ENCODE measurements around the gene TRAF3IP1.
"Not testable (repeated sequence)": the region's sequence is repeated elsewhere in the genome, so short reads cannot be mapped to it uniquely, and the experiment has no call there.

The TRAF3IP1 gene

DNA sequence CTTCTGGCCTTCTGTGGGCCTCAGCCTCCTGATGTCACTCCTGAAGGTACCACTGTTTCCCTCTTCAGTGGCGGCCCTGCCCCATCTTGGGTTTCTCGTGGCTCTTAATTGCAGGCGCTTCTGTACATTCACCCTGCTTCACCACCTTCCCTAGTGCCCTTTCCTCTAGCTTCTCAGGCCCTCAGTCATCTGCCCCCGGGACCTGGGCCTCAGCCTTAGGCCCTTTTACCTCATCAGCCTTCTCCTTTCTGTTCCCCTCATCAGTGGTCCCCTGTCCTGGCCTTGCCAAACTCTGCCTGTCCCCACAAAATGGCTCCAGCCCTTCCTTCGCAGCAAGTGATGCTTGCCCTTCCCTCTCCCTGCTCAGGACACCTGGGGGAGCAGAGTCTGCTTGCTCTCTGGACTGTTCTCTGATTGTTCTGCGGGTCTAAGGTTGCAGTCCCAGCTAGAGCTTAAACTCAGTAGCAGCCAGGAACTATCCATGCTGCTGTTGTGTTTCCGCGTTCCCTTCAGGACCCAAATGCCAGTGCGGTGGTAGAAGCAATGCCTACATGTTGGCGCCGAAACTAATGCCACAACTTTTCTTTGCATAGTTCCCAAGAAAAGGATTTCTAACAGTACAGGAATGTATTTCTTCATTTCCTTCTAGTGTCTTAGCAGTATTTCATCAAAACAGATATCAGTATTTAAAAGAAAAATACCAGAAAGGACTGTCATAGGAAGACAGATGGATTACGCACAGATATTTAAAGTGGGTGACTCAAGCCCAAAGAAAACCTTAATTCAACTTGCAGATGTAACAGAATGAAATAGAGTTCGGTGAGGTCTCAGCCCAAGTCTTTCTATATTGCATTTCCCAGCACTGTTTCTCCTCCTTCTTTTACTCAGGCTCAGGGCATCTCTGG, 113.9 kb downstream of the TRAF3IP1 start:
- no peak for DNase-seq

GRCh38 chr2:238434846-238435751, 114.8 kb downstream of the TRAF3IP1 start:
- no peak for DNase-seq

- DNase-seq: no peak
Observed at GRCh38 chr2:238435752-238436096, 115.4 kb downstream of the TRAF3IP1 start.

DNA sequence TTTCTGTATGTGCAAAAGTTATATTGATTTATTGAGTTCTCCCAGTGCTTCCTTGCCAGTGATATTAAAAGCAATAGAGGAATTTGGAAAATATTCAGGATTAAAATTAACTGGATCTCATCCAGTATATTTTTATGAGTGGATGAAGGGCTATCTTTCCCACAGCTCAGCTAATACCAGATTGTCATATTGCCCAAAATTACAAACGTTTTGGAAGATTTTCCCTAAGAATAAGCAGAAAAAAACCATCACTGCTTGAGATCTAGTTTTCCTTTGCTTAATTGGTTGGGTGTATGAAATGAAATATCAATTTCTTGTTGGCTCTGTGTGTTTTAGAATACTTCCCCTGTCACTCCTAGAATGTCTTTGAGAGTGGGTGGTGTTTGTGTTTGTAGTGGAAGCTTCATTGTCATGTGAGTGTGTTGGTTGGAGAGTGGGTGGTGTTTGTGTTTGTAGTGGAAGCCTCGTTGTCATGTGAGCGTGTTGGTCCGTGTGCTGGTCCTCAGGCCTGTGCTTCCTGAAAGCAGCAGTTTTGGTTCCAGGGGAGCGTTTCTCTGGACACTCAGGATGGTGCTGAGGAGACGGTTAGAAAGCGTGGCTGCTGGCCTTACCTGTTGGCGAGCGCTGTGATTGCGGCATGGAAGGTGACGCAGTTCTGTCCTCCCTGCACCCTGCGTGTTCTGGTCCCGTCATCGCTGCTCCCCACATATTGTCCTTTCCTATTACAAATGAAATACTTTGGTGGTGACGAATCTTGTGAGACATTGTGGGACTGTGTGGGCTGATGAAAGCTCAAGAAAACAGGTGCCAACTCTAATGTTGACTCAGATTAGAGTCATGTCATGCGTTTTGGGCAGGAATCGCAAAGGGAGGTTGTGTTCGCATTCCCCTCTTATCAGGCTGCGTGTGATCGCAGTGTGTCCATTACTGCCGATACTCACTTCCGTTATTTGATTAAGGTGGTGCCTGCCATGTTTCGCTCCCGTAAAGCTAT, 118.8 kb downstream of the TRAF3IP1 start:
- no peak for DNase-seq

- DNase-seq: no peak
Observed at GRCh38 chr2:238439917-238440316, 119.6 kb downstream of the TRAF3IP1 start.

DNA sequence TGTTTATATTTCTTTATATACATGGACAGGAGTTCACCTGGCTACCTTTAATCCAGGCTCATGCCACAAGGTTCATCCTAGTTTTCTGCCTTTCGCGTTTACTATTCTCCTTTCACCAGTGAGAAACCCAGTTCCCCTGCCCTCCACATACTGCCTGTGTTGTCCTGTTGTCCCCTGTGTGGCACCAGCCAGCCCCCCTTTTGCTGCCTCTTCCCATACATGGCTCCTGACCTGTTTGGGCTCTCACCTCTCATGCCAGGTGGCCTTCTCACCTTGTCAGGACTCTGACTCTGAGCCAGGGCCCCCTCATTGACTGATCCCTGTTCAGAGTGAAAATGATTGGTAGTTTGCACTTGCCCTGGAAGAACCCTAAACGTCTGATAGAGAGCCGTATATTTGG, 120.0 kb downstream of the TRAF3IP1 start:
- no peak for DNase-seq

DNA sequence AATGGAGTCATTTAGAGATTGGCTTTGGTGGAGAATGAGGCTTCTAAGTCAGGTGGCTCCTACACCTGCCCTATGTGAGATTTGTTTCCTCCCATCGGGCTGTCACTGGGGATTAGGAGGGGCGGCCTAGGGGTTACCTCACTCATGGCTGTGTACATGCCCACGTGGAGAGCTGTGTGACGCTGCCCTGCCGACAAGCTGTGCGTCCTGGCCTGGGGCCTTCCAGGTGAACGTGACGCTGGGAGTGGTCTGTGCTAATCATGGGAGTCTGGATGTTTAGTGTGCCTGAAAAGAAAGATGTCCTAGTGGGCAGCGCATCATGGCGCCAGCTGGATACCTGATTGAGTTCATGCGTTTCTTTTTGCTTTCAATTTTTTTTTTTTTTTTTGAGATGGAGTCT, 120.4 kb downstream of the TRAF3IP1 start:
- no peak for DNase-seq

DNA sequence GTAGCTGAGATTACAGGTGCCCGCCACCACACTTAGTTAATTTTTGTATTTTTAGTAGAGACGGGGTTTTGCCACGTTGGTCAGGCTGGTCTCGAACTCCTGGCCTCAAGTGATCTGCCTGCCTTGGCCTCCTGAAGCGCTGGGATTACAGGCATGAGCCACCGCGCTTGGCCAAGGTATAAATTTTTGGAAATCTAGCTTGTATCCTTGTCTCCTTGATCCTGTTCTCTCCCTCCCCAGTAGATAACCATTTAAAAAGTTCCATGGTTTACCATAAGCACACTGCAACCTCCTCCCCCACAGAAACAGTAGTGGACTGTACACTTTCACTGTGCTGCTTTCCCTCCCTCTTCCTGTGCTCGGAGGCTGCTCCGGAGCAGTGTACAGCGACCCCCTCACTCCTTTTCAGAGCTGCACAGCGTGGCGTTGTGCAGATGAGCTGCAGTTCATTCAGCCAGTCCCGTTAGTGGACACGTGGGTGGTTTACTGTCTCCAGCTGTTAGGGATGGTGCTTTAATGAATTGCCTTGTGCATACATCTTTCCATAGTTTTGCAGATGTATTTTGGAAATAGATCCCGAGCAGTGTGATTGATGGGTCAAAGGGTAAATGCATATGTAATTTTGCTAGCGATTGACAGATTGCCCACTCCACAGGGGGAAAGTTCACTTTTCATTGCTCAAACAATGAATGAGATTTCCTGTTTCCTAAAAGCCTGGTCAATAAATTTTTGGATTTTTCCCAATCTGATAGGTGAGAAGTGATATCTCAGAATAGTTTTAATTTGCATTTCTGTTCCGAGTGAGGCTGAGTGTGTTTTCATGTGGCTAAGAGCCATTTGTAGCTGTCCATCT, 121.2 kb downstream of the TRAF3IP1 start:
- no peak for DNase-seq

DNA sequence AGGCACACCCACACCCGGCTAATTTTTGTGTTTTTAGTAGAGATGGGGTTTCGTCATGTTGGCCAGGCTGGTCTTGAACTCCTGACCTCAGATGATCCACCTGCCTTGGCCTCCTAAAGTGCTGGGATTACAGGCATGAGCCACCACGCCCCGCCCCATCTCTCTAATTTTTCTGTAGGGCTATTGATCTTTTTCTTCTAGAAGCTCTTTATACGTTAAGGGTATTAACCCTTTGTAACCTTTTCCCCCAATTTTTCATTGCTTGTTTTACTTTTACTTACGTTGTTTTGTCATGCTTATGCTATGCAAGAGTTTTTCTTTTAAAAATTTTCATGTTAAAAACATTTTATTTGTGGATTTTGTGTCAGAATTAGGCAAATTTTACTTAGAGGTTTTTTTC, 121.9 kb downstream of the TRAF3IP1 start:
- DNase-seq: not testable (repeated sequence)

DNA sequence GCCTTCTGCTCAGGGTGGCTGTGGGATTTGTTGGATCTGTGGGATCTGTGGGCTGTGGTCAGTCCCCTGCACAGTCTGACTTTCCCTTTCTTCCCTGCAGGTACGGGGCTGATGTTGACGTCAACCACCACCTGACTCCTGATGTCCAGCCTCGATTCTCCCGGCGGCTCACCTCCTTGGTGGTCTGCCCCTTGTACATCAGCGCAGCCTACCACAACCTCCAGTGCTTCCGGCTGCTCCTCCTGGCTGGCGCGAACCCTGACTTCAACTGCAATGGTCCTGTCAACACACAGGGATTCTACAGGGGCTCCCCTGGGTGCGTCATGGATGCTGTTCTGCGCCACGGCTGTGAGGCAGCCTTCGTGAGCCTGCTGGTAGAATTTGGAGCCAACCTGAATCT, 123.9 kb downstream of the TRAF3IP1 start:
- DNase-seq: no peak

DNA sequence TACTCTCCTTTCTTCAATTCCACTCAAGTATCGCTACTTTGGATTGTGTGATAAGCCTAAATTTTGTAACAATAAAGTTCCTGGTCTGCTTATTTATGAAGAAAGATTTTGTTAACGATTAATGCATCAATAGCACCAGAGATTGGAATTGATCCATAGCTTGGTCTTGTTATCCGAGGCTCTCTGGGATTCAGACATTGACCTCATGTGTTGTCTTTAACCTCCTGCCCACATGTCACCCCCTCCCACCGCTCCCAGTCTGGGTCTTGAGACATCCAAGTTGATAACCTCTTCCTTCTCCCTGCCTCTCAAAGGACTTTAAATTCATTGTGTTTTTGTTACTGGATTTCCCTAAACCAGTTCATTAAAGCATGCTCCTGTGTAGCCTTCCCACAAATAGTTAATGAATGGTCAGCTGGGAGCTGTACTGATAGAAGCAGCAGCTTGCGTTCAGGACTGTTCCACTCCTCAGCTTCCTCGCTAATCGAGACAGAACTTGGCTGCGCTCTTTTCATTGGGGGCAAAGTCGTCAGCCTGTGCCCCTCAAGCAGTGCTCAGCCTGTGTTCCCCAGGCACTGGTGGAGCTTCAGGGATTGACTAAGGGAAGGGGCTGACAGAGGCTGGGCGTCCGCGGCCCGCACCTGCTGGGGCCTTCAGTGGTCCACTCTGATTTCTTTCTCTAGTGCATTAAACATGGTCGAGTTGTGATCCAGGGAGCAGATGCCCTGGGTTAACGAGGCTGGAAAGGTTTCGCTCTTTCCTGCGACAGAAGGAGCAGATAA, 125.3 kb downstream of the TRAF3IP1 start:
- no peak for DNase-seq

DNA sequence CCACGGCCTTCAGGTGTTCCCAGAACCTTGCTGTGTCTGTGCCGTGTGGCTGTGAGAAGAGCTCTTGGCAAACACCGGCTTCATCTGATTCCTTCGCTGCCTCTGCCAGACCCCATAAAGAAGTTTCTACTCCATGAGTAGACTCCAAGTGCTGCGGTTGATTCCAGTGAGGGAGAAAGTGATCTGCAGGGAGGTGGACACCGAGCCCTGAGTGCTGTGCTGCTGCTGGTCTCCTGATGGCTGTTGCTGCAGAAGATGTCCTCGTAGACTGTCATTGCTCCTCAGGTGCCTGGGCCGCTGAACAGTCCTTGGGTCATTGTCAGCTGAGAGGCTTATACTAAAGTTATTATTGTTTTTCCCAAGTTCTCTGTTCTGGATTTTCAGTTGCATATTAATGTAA, 126.1 kb downstream of the TRAF3IP1 start:
- DNase-seq: no peak

DNA sequence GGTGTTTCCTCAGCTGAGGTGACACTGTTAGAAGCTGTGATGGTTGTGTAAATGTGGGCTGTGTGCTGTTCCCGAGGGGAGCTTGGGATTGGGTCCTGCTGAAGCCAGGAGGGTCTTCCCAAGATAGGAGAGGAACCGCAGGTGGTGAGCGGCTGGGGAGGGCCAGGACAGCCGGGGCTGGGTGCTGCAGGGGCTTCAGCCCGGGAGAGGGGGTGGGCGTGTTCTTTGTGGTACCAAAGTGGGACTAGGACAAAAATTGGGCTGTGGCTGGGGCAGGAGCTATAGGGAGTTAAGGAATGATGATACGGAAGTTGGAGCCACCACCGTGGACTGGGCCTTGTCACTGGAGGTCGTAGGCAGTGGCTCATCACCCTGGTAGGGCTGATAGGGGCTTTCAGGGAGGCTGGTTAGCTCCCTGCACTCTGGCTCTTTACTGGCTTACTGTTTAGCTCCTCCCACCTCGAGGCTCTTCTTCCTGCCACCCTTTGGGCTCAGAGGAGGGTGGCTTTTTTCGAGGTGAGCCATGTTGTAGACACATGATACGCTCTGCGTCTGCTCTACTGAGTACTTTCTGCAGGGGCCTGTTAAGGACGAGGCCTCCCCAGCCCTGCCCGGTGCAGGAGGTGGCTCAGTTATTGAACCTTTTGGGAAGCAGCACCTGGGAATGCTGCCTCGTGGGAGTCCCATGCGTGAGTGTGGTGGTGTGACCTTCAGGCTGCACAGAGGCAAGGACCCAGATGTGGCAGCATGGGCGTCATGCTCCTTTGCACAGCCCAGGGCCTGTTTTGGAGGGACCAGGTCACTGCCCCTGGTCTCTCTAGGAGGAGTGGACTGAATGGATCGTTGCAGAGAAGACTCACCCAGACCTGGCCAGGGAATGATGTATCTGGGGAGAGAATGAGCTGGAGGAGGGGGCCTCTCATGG, 128.0 kb downstream of the TRAF3IP1 start:
- no peak for DNase-seq

GRCh38 chr2:238449241-238449640, 128.9 kb downstream of the TRAF3IP1 start:
- DNase-seq: no peak

GRCh38 chr2:238449909-238450417, 129.6 kb downstream of the TRAF3IP1 start:
- no peak for DNase-seq

GRCh38 chr2:238450440-238450861, 130.1 kb downstream of the TRAF3IP1 start:
- no peak for DNase-seq
